Cardiac muscle cell (in vitro differentiated cells and primary cell): ENCODE data around the gene HOXB1. TPM values are rescaled to one million over a fixed set of nuclear protein-coding genes. Genes with fewer than 3 reads are reported as not detected.

Experiments used
- DNase-seq, 2 donors: peaks; one replicate each; pipeline versions ENCODE4 v3.0.0 to v3.0.0-alpha.2; 2010 to 2017; ENCODE audit warnings: low read depth in 1 of 2, low spot score in 1 of 2
- H3K27ac ChIP-seq: fragments of 200-600 bp; sonication (generic); 2 replicates; pipeline ENCODE4 v1.5.1; 2016
- H3K27me3 ChIP-seq: fragments of 200-600 bp; sonication (generic); 2 replicates; pipeline ENCODE4 v1.6.0; 2016; ENCODE audit warnings: control low read depth
- H3K36me3 ChIP-seq: fragments of 200-600 bp; sonication (generic); 2 replicates; pipeline ENCODE4 v1.5.1; 2016; ENCODE audit warnings: control low read depth
- H3K4me1 ChIP-seq: fragments of 200-600 bp; sonication (generic); 2 replicates; pipeline ENCODE4 v1.8.1; 2017; ENCODE audit warnings: low read depth, mild to moderate bottlenecking, mixed run types
- H3K4me3 ChIP-seq: fragments of 200-600 bp; sonication (generic); 2 replicates; pipeline ENCODE4 v1.5.1; 2016; ENCODE audit warnings: mild to moderate bottlenecking
- H3K9me3 ChIP-seq: fragments of 200-600 bp; sonication (generic); 2 replicates; pipeline ENCODE4 v1.5.1; 2017; ENCODE audit warnings: low read depth, mild to moderate bottlenecking, control low read depth
- polyA plus RNA-seq: library from polyadenylated mRNA; unstranded; fragments of >200 nt; fragmentation: Nextera tagmentation; extraction: Ambion mirVana; gene quantifications from 2 replicates; pipeline ENCODE4 v1.2.1, GENCODE V29; 2016
- total RNA-seq: library from RNA; depleted of rRNA; stranded (reverse); fragments of >200 nt; gene quantifications from 2 replicates; pipeline ENCODE4 v1.2.3, GENCODE V29; 2016
- TF ChIP-seq, protein P1 (sequence below): IDR thresholded peaks from 2 replicates; pipeline ENCODE4 v1.5.1; 2012; ENCODE audit warnings: low read depth, mild to moderate bottlenecking, low read length

The HOXB1 gene
- total and polyA plus RNA-seq, 2 experiments from 2014 or later: 6.6 to 9.1 TPM

DNA sequence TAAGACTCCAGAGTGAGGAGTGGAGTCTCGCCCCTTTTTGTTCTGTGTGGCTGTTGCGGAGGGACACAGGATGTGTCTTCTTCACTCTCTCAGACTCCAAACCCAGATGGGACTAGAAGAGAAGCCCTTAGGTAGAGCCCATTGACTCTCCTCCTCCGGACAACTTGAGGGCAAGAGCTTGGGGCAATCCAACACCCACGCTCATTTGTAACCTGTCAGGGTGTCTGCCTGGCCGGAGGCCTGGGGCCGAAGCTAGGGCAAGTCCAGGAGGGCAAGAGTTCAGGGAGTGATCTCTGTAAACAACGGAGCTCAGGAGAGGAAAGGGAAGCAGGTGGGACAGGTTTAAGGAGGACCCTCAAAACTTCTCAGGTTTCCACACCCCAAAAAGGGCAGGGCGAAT, 1.4 kb upstream of the HOXB1 start:
- Histone ChIP-seq H3K27ac (no peak overlapping the region), H3K9me3 (no peaks in the 10 kb centered on the region), H3K36me3 (no peaks in the 10 kb centered on the region), H3K4me1 (peaks cover 63% of the 10 kb centered on the region), H3K4me3 (no peak overlapping the region), H3K27me3 (no peaks in the 10 kb centered on the region)
- no peak for DNase-seq
- TF ChIP-seq, protein P1, sequence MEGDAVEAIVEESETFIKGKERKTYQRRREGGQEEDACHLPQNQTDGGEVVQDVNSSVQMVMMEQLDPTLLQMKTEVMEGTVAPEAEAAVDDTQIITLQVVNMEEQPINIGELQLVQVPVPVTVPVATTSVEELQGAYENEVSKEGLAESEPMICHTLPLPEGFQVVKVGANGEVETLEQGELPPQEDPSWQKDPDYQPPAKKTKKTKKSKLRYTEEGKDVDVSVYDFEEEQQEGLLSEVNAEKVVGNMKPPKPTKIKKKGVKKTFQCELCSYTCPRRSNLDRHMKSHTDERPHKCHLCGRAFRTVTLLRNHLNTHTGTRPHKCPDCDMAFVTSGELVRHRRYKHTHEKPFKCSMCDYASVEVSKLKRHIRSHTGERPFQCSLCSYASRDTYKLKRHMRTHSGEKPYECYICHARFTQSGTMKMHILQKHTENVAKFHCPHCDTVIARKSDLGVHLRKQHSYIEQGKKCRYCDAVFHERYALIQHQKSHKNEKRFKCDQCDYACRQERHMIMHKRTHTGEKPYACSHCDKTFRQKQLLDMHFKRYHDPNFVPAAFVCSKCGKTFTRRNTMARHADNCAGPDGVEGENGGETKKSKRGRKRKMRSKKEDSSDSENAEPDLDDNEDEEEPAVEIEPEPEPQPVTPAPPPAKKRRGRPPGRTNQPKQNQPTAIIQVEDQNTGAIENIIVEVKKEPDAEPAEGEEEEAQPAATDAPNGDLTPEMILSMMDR: no peak

DNA sequence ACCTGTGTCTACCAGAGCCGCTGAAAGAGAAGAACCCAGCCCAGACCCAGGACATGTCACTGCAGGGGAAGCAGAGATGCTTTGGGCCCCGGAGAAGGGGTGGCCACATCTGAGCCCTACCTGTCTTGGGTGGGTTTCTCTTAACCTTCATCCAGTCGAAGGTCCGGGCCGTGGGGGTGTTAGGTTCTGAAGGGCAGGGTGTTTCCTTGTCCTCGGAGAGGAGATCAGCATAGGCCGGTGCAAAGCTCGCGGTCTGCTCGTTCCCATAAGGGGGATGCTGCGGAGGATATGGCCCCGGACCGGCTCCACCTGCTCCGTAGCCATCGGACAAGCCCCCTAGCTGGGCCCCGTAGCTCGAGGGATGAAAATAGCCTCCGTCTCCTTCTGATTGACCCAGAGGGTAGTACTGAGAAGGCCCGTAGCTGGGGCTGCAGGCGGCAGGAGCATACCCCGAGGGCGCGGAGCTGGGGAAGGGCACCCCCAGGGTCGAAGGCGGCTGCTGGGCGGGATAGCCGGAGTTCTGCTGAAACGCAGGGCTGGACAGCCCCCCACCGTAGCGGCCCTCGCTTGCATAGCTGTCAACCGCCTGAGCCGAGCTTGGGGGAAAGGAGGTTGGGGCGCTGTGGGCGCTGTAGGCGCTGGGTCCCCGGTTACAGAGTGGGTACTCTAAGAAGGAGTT, 464 bp downstream of the HOXB1 start:
- no peak for DNase-seq
- Histone ChIP-seq H3K27me3 (no peaks in the 10 kb centered on the region), H3K9me3 (no peaks in the 10 kb centered on the region), H3K36me3 (no peaks in the 10 kb centered on the region), H3K27ac (no peak overlapping the region), H3K4me1 (peaks cover 79% of the 10 kb centered on the region), H3K4me3 (no peak overlapping the region)
- TF ChIP-seq, protein P1: no peak

DNA sequence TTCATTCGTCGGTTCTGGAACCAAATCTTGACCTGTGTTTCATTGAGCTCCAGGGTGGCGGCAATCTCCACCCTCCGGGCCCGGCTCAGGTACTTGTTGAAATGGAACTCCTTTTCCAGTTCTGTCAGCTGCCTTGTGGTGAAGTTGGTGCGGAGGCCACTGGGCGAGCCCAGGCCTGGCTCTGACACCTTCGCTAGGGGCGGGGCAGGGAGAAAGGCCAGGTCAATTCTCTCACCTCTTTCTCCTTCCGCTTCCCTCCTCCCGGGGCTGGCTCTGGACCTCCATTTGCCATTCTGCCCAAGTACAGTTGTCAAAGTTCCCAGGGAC, 1.2 kb downstream of the HOXB1 start:
- TF ChIP-seq, protein P1: no peak
- H3K36me3 ChIP-seq: no peaks in the 10 kb centered on the region
- H3K27me3 ChIP-seq: no peaks in the 10 kb centered on the region
- no peaks in the 10 kb centered on the region for H3K9me3 ChIP-seq
- DNase-seq: no peak
- no peak overlapping the region for H3K4me3 ChIP-seq
- peaks cover 79% of the 10 kb centered on the region for H3K4me1 ChIP-seq
- H3K27ac ChIP-seq: peak overlapping the region; percentile 68

DNA sequence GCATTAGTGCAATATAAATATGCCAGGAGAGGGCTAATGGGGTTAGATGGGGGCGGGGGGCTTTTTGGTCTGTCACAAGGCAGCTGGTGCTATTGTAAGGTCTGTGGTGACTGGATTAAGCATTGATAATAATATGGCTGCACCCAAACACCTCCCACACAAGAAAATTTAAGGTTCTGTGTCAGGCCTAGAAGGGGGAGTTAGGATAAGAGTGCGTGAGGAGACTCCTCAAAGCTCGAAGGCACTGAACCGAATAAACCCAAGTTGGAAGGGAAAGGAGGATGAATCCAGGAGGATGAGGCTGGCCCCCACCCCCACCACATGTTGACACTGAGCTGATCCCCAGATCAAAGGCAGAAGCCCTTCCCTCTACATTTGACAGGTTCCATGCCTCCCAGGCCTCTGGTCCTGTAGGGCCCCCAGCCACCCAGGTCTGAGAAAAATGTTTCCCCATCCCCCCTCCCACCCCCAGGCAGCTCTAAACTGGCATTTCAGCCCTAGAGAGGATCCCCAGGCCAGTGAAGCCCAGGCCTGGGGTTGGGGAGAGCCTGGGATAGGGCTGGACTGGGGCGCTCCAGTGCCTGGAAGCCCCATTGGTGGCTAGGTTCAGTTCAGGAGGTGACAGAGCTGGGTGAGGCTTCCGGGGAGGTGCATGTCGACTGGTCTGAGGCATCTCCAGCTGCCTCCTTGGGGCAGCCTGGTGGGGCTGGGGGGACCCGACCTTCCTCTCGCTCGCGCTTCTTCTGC, 1.7 kb downstream of the HOXB1 start:
- H3K27me3 ChIP-seq: no peaks in the 10 kb centered on the region
- H3K36me3 ChIP-seq: no peaks in the 10 kb centered on the region
- no peak for DNase-seq
- peak overlapping the region; percentile 68 for H3K27ac ChIP-seq
- H3K4me3 ChIP-seq: no peak overlapping the region
- TF ChIP-seq, protein P1: no peak
- H3K4me1 ChIP-seq: peaks cover 75% of the 10 kb centered on the region
- no peaks in the 10 kb centered on the region for H3K9me3 ChIP-seq

DNA sequence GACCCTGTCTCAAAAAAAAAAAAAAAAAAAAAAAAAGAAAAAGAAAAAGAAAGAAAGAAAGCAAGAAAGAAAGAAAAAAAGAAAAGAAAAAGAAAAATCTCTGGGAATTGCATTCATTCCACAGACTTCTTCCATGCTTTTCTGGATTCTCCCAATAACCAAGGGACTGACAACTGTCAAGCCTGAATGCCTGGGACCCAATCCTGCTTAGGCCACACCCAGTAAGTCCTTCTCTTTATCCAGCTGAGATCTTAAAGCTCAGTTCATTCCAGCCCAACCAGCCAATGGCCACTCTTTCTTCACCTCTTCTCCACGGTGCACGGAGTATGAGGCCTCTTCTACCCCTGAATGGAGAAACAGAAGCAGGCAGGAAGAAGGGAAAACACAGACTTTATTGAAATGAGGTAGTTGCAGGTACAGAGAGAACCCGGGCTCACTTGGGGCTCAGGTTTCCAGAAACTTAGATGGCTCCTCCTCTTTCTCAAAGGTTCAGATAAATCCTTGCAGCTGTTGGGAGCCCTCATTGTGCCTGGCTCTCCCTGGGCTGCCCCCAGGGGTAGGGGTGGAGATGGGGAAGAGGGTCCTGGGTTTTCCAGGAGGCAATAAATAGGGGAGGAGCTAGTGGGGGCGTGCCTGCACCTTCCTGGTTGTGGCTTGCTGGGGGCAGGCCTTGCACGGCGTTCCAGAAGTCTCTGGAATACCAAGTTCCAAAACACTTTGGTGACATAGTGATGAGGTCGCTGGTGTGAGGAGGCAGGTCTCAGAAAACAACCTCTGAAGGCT, 2.5 kb downstream of the HOXB1 start:
- Histone ChIP-seq H3K4me3 (no peak overlapping the region), H3K4me1 (peaks cover 73% of the 10 kb centered on the region), H3K9me3 (no peaks in the 10 kb centered on the region), H3K27me3 (no peaks in the 10 kb centered on the region), H3K27ac (peak overlapping the region; percentile 68), H3K36me3 (no peaks in the 10 kb centered on the region)
- DNase-seq: no peak
- TF ChIP-seq, protein P1: no peak
